ENCODE measurements around the gene ISX. TPM values are rescaled to one million over a fixed set of nuclear protein-coding genes. Genes with fewer than 3 reads are reported as not detected.

The ISX gene
- total RNA-seq, 1 experiment from 2014 or later: not detected

GRCh38 chr22:35092406-35092805, 26.4 kb downstream of the ISX start:
- DNase-seq (ENCODE audit: low spot score) (no peak), ATAC-seq (no peak)
- no peaks in the 10 kb centered on the region for H3K4me1 Mint-ChIP-seq
- ChIA-PET POLR2A (no interaction called here), CTCF (no interaction called here)
- no peaks in the 10 kb centered on the region for H3K36me3 Mint-ChIP-seq
- H3K9me3 Mint-ChIP-seq: peaks cover 17% of the 10 kb centered on the region
- TF ChIP-seq FOXP4 (CRISPR knock-in tag; IDR thresholded peaks at IDR 0.05) (no peak), MYBL2 (CRISPR knock-in tag; IDR thresholded peaks at IDR 0.05) (no peak), ATF1 (CRISPR knock-in tag; IDR thresholded peaks at IDR 0.05) (no peak), NFYB (CRISPR knock-in tag; conservative IDR thresholded peaks at IDR 0.05; ENCODE audit: low read depth) (no peak), PRDM15 (CRISPR knock-in tag; IDR thresholded peaks at IDR 0.05) (no peak), ZNF317 (CRISPR knock-in tag; IDR thresholded peaks at IDR 0.05; ENCODE audit: borderline replicate concordance, low read depth) (no peak), RORB (CRISPR knock-in tag; IDR thresholded peaks at IDR 0.05) (no peak), E2F5 (CRISPR knock-in tag; IDR thresholded peaks at IDR 0.05) (no peak), ZNF263 (CRISPR knock-in tag; IDR thresholded peaks at IDR 0.05; ENCODE audit: low read depth) (no peak), TEAD4 (CRISPR knock-in tag; IDR thresholded peaks at IDR 0.05) (no peak), ZBTB21 (CRISPR knock-in tag; IDR thresholded peaks at IDR 0.05; ENCODE audit: borderline replicate concordance) (no peak), CBFB (CRISPR knock-in tag; IDR thresholded peaks at IDR 0.05; ENCODE audit: low read depth) (no peak), SMAD3 (CRISPR knock-in tag; IDR thresholded peaks at IDR 0.05; ENCODE audit: borderline replicate concordance) (no peak), ZNF425 (CRISPR knock-in tag; conservative IDR thresholded peaks at IDR 0.05) (no peak)
- TF ChIP-seq, protein P1, sequence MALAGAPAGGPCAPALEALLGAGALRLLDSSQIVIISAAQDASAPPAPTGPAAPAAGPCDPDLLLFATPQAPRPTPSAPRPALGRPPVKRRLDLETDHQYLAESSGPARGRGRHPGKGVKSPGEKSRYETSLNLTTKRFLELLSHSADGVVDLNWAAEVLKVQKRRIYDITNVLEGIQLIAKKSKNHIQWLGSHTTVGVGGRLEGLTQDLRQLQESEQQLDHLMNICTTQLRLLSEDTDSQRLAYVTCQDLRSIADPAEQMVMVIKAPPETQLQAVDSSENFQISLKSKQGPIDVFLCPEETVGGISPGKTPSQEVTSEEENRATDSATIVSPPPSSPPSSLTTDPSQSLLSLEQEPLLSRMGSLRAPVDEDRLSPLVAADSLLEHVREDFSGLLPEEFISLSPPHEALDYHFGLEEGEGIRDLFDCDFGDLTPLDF (CRISPR knock-in tag; IDR thresholded peaks at IDR 0.05): no peak
- TF ChIP-seq, protein P2, sequence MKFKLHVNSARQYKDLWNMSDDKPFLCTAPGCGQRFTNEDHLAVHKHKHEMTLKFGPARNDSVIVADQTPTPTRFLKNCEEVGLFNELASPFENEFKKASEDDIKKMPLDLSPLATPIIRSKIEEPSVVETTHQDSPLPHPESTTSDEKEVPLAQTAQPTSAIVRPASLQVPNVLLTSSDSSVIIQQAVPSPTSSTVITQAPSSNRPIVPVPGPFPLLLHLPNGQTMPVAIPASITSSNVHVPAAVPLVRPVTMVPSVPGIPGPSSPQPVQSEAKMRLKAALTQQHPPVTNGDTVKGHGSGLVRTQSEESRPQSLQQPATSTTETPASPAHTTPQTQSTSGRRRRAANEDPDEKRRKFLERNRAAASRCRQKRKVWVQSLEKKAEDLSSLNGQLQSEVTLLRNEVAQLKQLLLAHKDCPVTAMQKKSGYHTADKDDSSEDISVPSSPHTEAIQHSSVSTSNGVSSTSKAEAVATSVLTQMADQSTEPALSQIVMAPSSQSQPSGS (CRISPR knock-in tag; IDR thresholded peaks at IDR 0.05; ENCODE audit: borderline replicate concordance, low read depth): no peak
- TF ChIP-seq, protein P3, sequence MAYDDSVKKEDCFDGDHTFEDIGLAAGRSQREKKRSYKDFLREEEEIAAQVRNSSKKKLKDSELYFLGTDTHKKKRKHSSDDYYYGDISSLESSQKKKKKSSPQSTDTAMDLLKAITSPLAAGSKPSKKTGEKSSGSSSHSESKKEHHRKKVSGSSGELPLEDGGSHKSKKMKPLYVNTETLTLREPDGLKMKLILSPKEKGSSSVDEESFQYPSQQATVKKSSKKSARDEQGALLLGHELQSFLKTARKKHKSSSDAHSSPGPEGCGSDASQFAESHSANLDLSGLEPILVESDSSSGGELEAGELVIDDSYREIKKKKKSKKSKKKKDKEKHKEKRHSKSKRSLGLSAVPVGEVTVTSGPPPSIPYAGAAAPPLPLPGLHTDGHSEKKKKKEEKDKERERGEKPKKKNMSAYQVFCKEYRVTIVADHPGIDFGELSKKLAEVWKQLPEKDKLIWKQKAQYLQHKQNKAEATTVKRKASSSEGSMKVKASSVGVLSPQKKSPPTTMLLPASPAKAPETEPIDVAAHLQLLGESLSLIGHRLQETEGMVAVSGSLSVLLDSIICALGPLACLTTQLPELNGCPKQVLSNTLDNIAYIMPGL (CRISPR knock-in tag; IDR thresholded peaks at IDR 0.05): no peak
- TF ChIP-seq, protein P4, sequence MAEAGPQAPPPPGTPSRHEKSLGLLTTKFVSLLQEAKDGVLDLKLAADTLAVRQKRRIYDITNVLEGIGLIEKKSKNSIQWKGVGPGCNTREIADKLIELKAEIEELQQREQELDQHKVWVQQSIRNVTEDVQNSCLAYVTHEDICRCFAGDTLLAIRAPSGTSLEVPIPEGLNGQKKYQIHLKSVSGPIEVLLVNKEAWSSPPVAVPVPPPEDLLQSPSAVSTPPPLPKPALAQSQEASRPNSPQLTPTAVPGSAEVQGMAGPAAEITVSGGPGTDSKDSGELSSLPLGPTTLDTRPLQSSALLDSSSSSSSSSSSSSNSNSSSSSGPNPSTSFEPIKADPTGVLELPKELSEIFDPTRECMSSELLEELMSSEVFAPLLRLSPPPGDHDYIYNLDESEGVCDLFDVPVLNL (CRISPR knock-in tag; IDR thresholded peaks at IDR 0.05; ENCODE audit: borderline replicate concordance, low read depth): no peak
- H3K27ac Mint-ChIP-seq: no peak overlapping the region
- H3K4me3 Mint-ChIP-seq: no peak overlapping the region
- peaks cover 3% of the 10 kb centered on the region; the same call in 1 of the 2 replicates for H3K27me3 Mint-ChIP-seq (ENCODE audit: low read depth)

Measured in WTC11 (cell line).